HEK293 (cell line): ENCODE measurements around the gene MKLN1.
"Not testable (repeated sequence)": the region's sequence is repeated elsewhere in the genome, so short reads cannot be mapped to it uniquely, and the experiment has no call there.

Experiments
- CTCF ChIA-PET: fragments of 350-600 bp; formaldehyde crosslinking; extraction: SDS; loops from one replicate; lab custom pipeline; 2021; ENCODE audit warnings: antibody characterized with exemption; lab: Yijun Ruan, JAX
- POLR2A ChIA-PET: fragments of 300-600 bp; formaldehyde crosslinking; extraction: SDS; loops from one replicate; lab custom pipeline; 2020; ENCODE audit warnings: antibody characterized with exemption, inconsistent platforms; lab: Yijun Ruan, JAX
- H3K27ac ChIP-seq: fragments of 200-500 bp; sonication (Bioruptor generic); 2 replicates; pipeline ENCODE4 v1.5.1; 2014; ENCODE audit warnings: low read depth, low read length, control low read depth, inconsistent platforms; ENCODE audit errors: extremely low read depth
- H3K36me3 ChIP-seq, 2 experiments: fragments of 200-500 bp in 1 of 2; sonication (Bioruptor generic) in 1 of 2; 1 replicate in 1 of 2; 2 replicates in 1 of 2; pipeline ENCODE4 v1.5.1; 2014 to 2017; ENCODE audit warnings: inconsistent platforms in 2 of 2, low read length in 2 of 2; ENCODE audit not compliant: control insufficient read depth in 2 of 2, insufficient read depth in 1 of 2
- H3K4me1 ChIP-seq: fragments of 200-500 bp; sonication (Bioruptor generic); 2 replicates; pipeline ENCODE4 v1.5.1; 2014; ENCODE audit warnings: mild to moderate bottlenecking, low read length, inconsistent platforms; ENCODE audit not compliant: control insufficient read depth, insufficient read depth
- H3K4me3 ChIP-seq: 2 replicates; pipeline ENCODE4 v1.5.1; 2011; ENCODE audit warnings: low read depth, mild to moderate bottlenecking, control low read depth, low read length, moderate library complexity
- H3K9me3 ChIP-seq: fragments of 200-500 bp; sonication (Bioruptor generic); 2 replicates; pipeline ENCODE4 v1.5.1; 2014; ENCODE audit warnings: low read depth, low read length, inconsistent platforms; ENCODE audit not compliant: control insufficient read depth, insufficient read depth
- INSM2 ChIP-seq: fragments of 450-650 bp; formaldehyde crosslinking; IDR thresholded peaks from 2 replicates; pipeline ENCODE4 v1.5.1; 2016; ENCODE audit warnings: missing biosample characterization, missing genetic modification characterization
- KLF8 ChIP-seq: fragments of 450-650 bp; formaldehyde crosslinking; IDR thresholded peaks from 2 replicates; pipeline ENCODE4 v1.5.1; 2016; ENCODE audit warnings: missing biosample characterization, missing genetic modification characterization
- REPIN1 ChIP-seq: fragments of 450-650 bp; formaldehyde crosslinking; IDR thresholded peaks from 2 replicates; pipeline ENCODE4 v1.5.1; 2017; ENCODE audit warnings: missing biosample characterization, missing genetic modification characterization, low read depth
- SETDB1 ChIP-seq: IDR thresholded peaks from one replicate; pipeline ENCODE4 v1.6.1; 2017; ENCODE audit warnings: mild to moderate bottlenecking, low read length, moderate library complexity, mixed read lengths; ENCODE audit not compliant: insufficient read length
- TCF7L2 ChIP-seq: IDR thresholded peaks from 2 replicates; pipeline ENCODE4 v1.6.1; 2011; ENCODE audit warnings: low read depth, mild to moderate bottlenecking, inconsistent platforms, low read length, moderate library complexity, borderline replicate concordance
- TRIM28 ChIP-seq: IDR thresholded peaks from 2 replicates; pipeline ENCODE4 v1.6.1; 2011; ENCODE audit warnings: low read length, control low read depth, borderline replicate concordance
- YY2 ChIP-seq: fragments of 450-650 bp; formaldehyde crosslinking; IDR thresholded peaks from 2 replicates; pipeline ENCODE4 v1.5.1; 2016; ENCODE audit warnings: missing biosample characterization, missing genetic modification characterization
- ZBTB20 ChIP-seq: fragments of 450-650 bp; formaldehyde crosslinking; IDR thresholded peaks from 2 replicates; pipeline ENCODE4 v1.5.1; 2016; ENCODE audit warnings: missing biosample characterization, missing genetic modification characterization
- ZEB2 ChIP-seq: fragments of 450-650 bp; formaldehyde crosslinking; IDR thresholded peaks from 2 replicates; pipeline ENCODE4 v1.5.1; 2016; ENCODE audit warnings: missing biosample characterization, missing genetic modification characterization
- ZNF175 ChIP-seq: fragments of 450-650 bp; formaldehyde crosslinking; IDR thresholded peaks from 2 replicates; pipeline ENCODE4 v1.5.1; 2016; ENCODE audit warnings: missing biosample characterization, missing genetic modification characterization
- ZNF302 ChIP-seq: fragments of 450-650 bp; formaldehyde crosslinking; IDR thresholded peaks from 2 replicates; pipeline ENCODE4 v1.5.1; 2016; ENCODE audit warnings: missing biosample characterization, missing genetic modification characterization, low read depth
- ZNF544 ChIP-seq: fragments of 450-650 bp; formaldehyde crosslinking; IDR thresholded peaks from 2 replicates; pipeline ENCODE4 v1.5.0; 2017; ENCODE audit warnings: missing biosample characterization, missing genetic modification characterization
- ZNF585B ChIP-seq: fragments of 450-650 bp; formaldehyde crosslinking; IDR thresholded peaks from 2 replicates; pipeline ENCODE4 v1.5.1; 2016; ENCODE audit warnings: missing biosample characterization, missing genetic modification characterization
- ZNF624 ChIP-seq: fragments of 450-650 bp; formaldehyde crosslinking; IDR thresholded peaks from 2 replicates; pipeline ENCODE4 v1.5.1; 2017; ENCODE audit warnings: missing biosample characterization, missing genetic modification characterization
- ZNF626 ChIP-seq: fragments of 450-650 bp; sonication (Bioruptor Pico); formaldehyde crosslinking; IDR thresholded peaks from 2 replicates; pipeline ENCODE4 v1.5.1; 2018; ENCODE audit warnings: missing biosample characterization, missing genetic modification characterization, inconsistent platforms
- ZNF629 ChIP-seq: fragments of 450-650 bp; formaldehyde crosslinking; IDR thresholded peaks from 2 replicates; pipeline ENCODE4 v1.5.1; 2017; ENCODE audit warnings: missing biosample characterization, missing genetic modification characterization
- ZNF660 ChIP-seq: fragments of 450-650 bp; IDR thresholded peaks from 2 replicates; pipeline ENCODE4 v1.5.1; 2018; ENCODE audit warnings: missing biosample characterization, mild to moderate bottlenecking, missing genetic modification characterization
- ZNF664 ChIP-seq: fragments of 450-650 bp; formaldehyde crosslinking; IDR thresholded peaks from 2 replicates; pipeline ENCODE4 v1.5.1; 2016; ENCODE audit warnings: missing biosample characterization, missing genetic modification characterization
- ZNF670 ChIP-seq: fragments of 450-650 bp; formaldehyde crosslinking; IDR thresholded peaks from 2 replicates; pipeline ENCODE4 v1.5.1; 2016; ENCODE audit warnings: missing biosample characterization, missing genetic modification characterization, low read depth
- ZNF707 ChIP-seq: fragments of 450-650 bp; formaldehyde crosslinking; IDR thresholded peaks from 2 replicates; pipeline ENCODE4 v1.5.1; 2016; ENCODE audit warnings: missing biosample characterization, missing genetic modification characterization

Gene MKLN1

GRCh38 chr7:131305152-131305551 is 22.5 kb upstream of the MKLN1 start:
- ChIA-PET CTCF (interaction anchor here (0.6 to 1.1 kb wide), 5 partner anchors 8 to 323 kb away, joined by 3 to 4 read pairs (median 3); no protein-coding TSS in a partner anchor), POLR2A (no interaction called here)
- Histone ChIP-seq H3K27ac (no peak overlapping the region), H3K9me3 (no peaks in the 10 kb centered on the region), H3K4me3 (no peak overlapping the region), H3K4me1 (no peaks in the 10 kb centered on the region), H3K36me3 (no peaks in the 10 kb centered on the region)
- no peak for TF ChIP-seq ZNF664 (tag by site-specific recombination)

GRCh38 chr7:131306041-131306440 is 21.6 kb upstream of the MKLN1 start:
- POLR2A ChIA-PET, H3K4me3 ChIP-seq, H3K4me1 ChIP-seq, H3K9me3 ChIP-seq, H3K27ac ChIP-seq, H3K36me3 ChIP-seq: not testable (repeated sequence)
- peak; percentile 77; the same call in 1 of the 2 replicates for TF ChIP-seq ZNF707
- CTCF ChIA-PET, result interaction anchor here (0.7 to 1.1 kb wide), 2 partner anchors 187 to 207 kb away, joined by 3 to 4 read pairs; no protein-coding TSS in a partner anchor

GRCh38 chr7:131306777-131307176 is 20.9 kb upstream of the MKLN1 start:
- Histone ChIP-seq H3K9me3 (no peaks in the 10 kb centered on the region), H3K4me3 (no peak overlapping the region), H3K4me1 (no peaks in the 10 kb centered on the region), H3K36me3 (no peaks in the 10 kb centered on the region), H3K27ac (no peak overlapping the region)
- TF ChIP-seq KLF8 (no peak), YY2 (no peak), TRIM28 (no peak), ZNF624 (no peak), ZNF660 (tag by site-specific recombination) (no peak), ZNF626 (tag by site-specific recombination) (no peak), ZNF175 (tag by site-specific recombination) (no peak), ZBTB20 (tag by site-specific recombination) (no peak), SETDB1 (peak; percentile 18), REPIN1 (tag by site-specific recombination) (no peak), ZNF585B (tag by site-specific recombination) (peak; percentile 97), INSM2 (tag by site-specific recombination) (no peak)
- CTCF ChIA-PET, result no interaction called here
- POLR2A ChIA-PET, result no interaction called here

- POLR2A ChIA-PET, result no interaction called here
- H3K36me3 ChIP-seq, result no peaks in the 10 kb centered on the region
- CTCF ChIA-PET, result no interaction called here
- H3K9me3 ChIP-seq, result no peaks in the 10 kb centered on the region
- no peak overlapping the region for H3K4me3 ChIP-seq
- H3K27ac ChIP-seq, result no peak overlapping the region
- TF ChIP-seq INSM2 (tag by site-specific recombination) (no peak), ZNF302 (tag by site-specific recombination) (no peak), ZEB2 (tag by site-specific recombination) (no peak), ZNF629 (no peak), ZNF544 (tag by site-specific recombination) (no peak), ZNF670 (tag by site-specific recombination) (no peak), TCF7L2 (no peak)
- H3K4me1 ChIP-seq, result no peaks in the 10 kb centered on the region
Measured at GRCh38 chr7:131307627-131308026, 20.0 kb upstream of the MKLN1 start.
